Endothelial cell of umbilical vein (primary cell): Measurements from ENCODE around the gene HESX1. TPM values are rescaled to one million over a fixed set of nuclear protein-coding genes. Genes with fewer than 3 reads are reported as not detected.
A peak's percentile ranks its signal among the peaks of the same experiment; 100 is the strongest.

ENCODE experiments used
- BruUV-seq: library from RNA; stranded (reverse); fragments of 400-500 nt; replicated peaks from 2 replicates; lab custom pipeline; 2021; lab: Mats Ljungman, UMichigan
- CTCF ChIA-PET: fragments of 300-600, 350-600 bp; sonication (Branson Sonifier 250); formaldehyde crosslinking; loops from one replicate; lab custom pipeline; 2021; ENCODE audit warnings: antibody characterized with exemption, inconsistent platforms; lab: Charles Lee
- POLR2A ChIA-PET: fragments of 300-600, 350-600 bp; sonication (Branson Sonifier 250); formaldehyde crosslinking; loops from one replicate; lab custom pipeline; 2021; ENCODE audit warnings: antibody characterized with exemption, inconsistent platforms; lab: Charles Lee
- DNase-seq: peaks from one replicate; pipeline ENCODE4 v3.0.0-alpha.2; 2011; ENCODE audit warnings: low read depth, low spot score
- FAIRE-seq: peaks from 2 replicates; lab custom pipeline; 2011; peaks lifted over from hg19 to GRCh38; lab: Jason Lieb, UNC
- H2AFZ ChIP-seq: 2 replicates; pipeline ENCODE4 v1.6.0; 2012; ENCODE audit warnings: low read depth, low read length, control low read depth, inconsistent platforms
- H3K27ac ChIP-seq: 2 replicates; pipeline ENCODE4 v1.5.1; 2011; ENCODE audit warnings: low read depth, mild to moderate bottlenecking, control low read depth, low read length, moderate library complexity; ENCODE audit not compliant: insufficient read depth
- H3K27me3 ChIP-seq, 2 experiments: 2 replicates each; pipeline versions ENCODE4 v1.6.0 to v1.6.1; 2011; ENCODE audit warnings: low read length in 2 of 2, mixed read lengths in 1 of 2; ENCODE audit not compliant: control insufficient read depth in 2 of 2, insufficient read depth in 2 of 2
- H3K36me3 ChIP-seq, 2 experiments: 2 replicates in 1 of 2; 3 replicates in 1 of 2; pipeline ENCODE4 v1.5.1; 2011; ENCODE audit warnings: low read length in 2 of 2, mild to moderate bottlenecking in 1 of 2, moderate library complexity in 1 of 2; ENCODE audit not compliant: control insufficient read depth in 2 of 2, insufficient read depth in 2 of 2; ENCODE audit errors: extremely low read depth in 1 of 2
- H3K4me1 ChIP-seq: 3 replicates; pipeline ENCODE4 v1.5.1; 2011; ENCODE audit warnings: mild to moderate bottlenecking, low read length; ENCODE audit not compliant: control insufficient read depth, insufficient read depth; ENCODE audit errors: extremely low read depth
- H3K4me2 ChIP-seq: 2 replicates; pipeline ENCODE4 v1.6.1; 2011; ENCODE audit warnings: low read length, control low read depth, mixed read lengths; ENCODE audit not compliant: insufficient read depth
- H3K4me3 ChIP-seq, 3 experiments: fragments of 200-600 bp in 1 of 3; sonication (generic), shearing (Covaris generic) in 1 of 3; replicated peaks in 1 of 3; 2 replicates each; pipeline ENCODE4 v1.5.1; 2011 to 2016; ENCODE audit warnings: control low read depth in 3 of 3, low read length in 3 of 3, mild to moderate bottlenecking in 2 of 3, inconsistent platforms in 1 of 3, low read depth in 1 of 3, moderate library complexity in 1 of 3; ENCODE audit not compliant: insufficient read depth in 1 of 3
- H3K79me2 ChIP-seq: 2 replicates; pipeline ENCODE4 v1.6.0; 2012; ENCODE audit warnings: low read length, inconsistent platforms; ENCODE audit not compliant: control insufficient read depth, insufficient read depth
- H3K9ac ChIP-seq: replicated peaks from 2 replicates; pipeline ENCODE3; 2011; ENCODE audit warnings: low read length, control low read depth; ENCODE audit not compliant: insufficient read depth; ENCODE audit errors: extremely low read depth
- H3K9me1 ChIP-seq: replicated peaks from 3 replicates; pipeline ENCODE4 v1.6.0; 2011; ENCODE audit warnings: mild to moderate bottlenecking, low read length; ENCODE audit not compliant: control insufficient read depth, insufficient read depth; ENCODE audit errors: extremely low read depth
- H3K9me3 ChIP-seq: replicated peaks from 2 replicates; pipeline ENCODE4 v1.5.1; 2012; ENCODE audit warnings: low read length, inconsistent platforms; ENCODE audit not compliant: control insufficient read depth, insufficient read depth
- H4K20me1 ChIP-seq: replicated peaks from 2 replicates; pipeline ENCODE3; 2011; ENCODE audit warnings: mild to moderate bottlenecking, low read length; ENCODE audit not compliant: control insufficient read depth, insufficient read depth; ENCODE audit errors: extremely low read depth
- EZH2 ChIP-seq: IDR thresholded peaks from 2 replicates; pipeline ENCODE4 v1.6.1; 2012; ENCODE audit warnings: borderline replicate concordance, low read depth, mild to moderate bottlenecking, moderate library complexity, low read length, inconsistent platforms; ENCODE audit not compliant: severe bottlenecking
- FOS ChIP-seq: IDR thresholded peaks from 2 replicates; pipeline ENCODE4 v1.6.1; 2011; ENCODE audit warnings: mild to moderate bottlenecking, low read length, moderate library complexity, borderline replicate concordance; ENCODE audit not compliant: insufficient read depth
- GATA2 ChIP-seq: IDR thresholded peaks from 2 replicates; pipeline ENCODE4 v1.7.0; 2011; ENCODE audit warnings: low read depth, mild to moderate bottlenecking, moderate library complexity, mixed read lengths, low read length; ENCODE audit not compliant: insufficient read length, insufficient read depth
- JUN ChIP-seq: IDR thresholded peaks from 2 replicates; pipeline ENCODE4 v1.6.1; 2011; ENCODE audit warnings: borderline replicate concordance, low read depth; ENCODE audit not compliant: insufficient read length, insufficient read depth
- MYC ChIP-seq: IDR thresholded peaks from one replicate; pipeline ENCODE4 v1.6.1; 2011; ENCODE audit warnings: mild to moderate bottlenecking, low read depth, low read length
- POLR2A ChIP-seq: IDR thresholded peaks from 2 replicates; pipeline ENCODE4 v1.6.1; 2012; ENCODE audit warnings: low read depth, mild to moderate bottlenecking, control low read depth, low read length
- POLR2AphosphoS5 ChIP-seq: IDR thresholded peaks from 2 replicates; pipeline ENCODE4 v1.6.1; 2012; ENCODE audit warnings: low read depth, mild to moderate bottlenecking, control low read depth, low read length, moderate library complexity; ENCODE audit not compliant: insufficient read depth
- dilution Hi-C: fragments of 300-500 bp; cut with MboI; formaldehyde crosslinking; loops from one replicate; pipeline ENCODE4 v1.15.0; 2019; ENCODE audit warnings: low sequenced_read_pairs; ENCODE audit not compliant: extremely low pct_ligation_motif_present
- intact Hi-C: fragments of 100-400 bp; cut with micrococcal nuclease; formaldehyde crosslinking; loops from one replicate; pipeline ENCODE4 v1.10.0; 2022
- polyA plus RNA-seq, 4 experiments: library from polyadenylated mRNA; depleted of rRNA in 3 of 4; stranded (reverse) in 3 of 4; unstranded in 1 of 4; fragments of >200 nt; gene quantifications; 2 replicates each; pipeline versions ENCODE4 v1.2.1 to v1.2.3, GENCODE V29; 2011 to 2012; ENCODE audit warnings: missing spikeins in 1 of 4
- total RNA-seq: library from RNA; stranded (reverse); gene quantifications from 2 replicates; pipeline ENCODE4 v1.2.3, GENCODE V29; 2021
- TF ChIP-seq, protein P1 (sequence below): IDR thresholded peaks from 2 replicates; pipeline ENCODE4 v1.6.1; 2011; ENCODE audit not compliant: insufficient read depth, insufficient read length
- TF ChIP-seq, protein P2 (sequence below), 2 donors: IDR thresholded peaks; 1 replicate in 1 of 2; 2 replicates in 1 of 2; pipeline ENCODE4 v1.5.1; 2011; ENCODE audit warnings: low read length in 2 of 2, mild to moderate bottlenecking in 2 of 2, moderate library complexity in 2 of 2, control low read depth in 1 of 2, inconsistent platforms in 1 of 2, low read depth in 1 of 2; ENCODE audit not compliant: insufficient read depth in 1 of 2; ENCODE audit errors: extremely low read depth in 1 of 2

Gene HESX1
- total and polyA plus RNA-seq, 2 donors (not counting 3 experiments of a cell fraction or from before 2014, with no cell fraction given): 0.21 to 0.58 TPM

DNA sequence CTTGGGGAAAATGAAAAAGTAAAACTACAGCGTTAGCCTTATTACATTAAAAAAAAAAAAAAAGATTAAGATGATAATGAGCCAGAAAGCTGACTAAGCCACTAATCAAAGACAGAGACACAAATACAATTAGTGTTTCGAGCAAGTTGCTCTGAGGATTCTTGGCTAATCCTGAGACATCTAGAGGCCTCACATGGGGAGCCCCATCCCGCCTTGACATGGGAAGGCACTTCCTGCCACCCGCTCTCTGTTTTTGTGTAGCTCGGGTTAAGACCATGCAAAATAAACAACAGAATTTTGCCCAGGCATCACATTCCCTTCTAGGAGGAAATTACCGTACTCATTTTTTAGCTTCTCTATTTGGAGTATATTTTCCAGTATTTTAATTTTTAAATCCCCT, 15.3 kb downstream of the HESX1 start:
- DNase-seq: no peak
- Histone ChIP-seq H3K36me3 (no peaks in the 10 kb centered on the region), H3K9ac (no peak overlapping the region), H3K9me1 (no peaks in the 10 kb centered on the region), H3K4me3 (no peak overlapping the region), H3K27me3 (peaks cover 2 to 8% of the 10 kb centered on the region in 2 experiments), H4K20me1 (no peaks in the 10 kb centered on the region), H3K4me1 (no peaks in the 10 kb centered on the region), H3K4me2 (no peak overlapping the region), H3K79me2 (no peaks in the 10 kb centered on the region), H3K9me3 (no peaks in the 10 kb centered on the region), H3K27ac (no peak overlapping the region), H2AFZ (peak overlapping the region; percentile 59)
- POLR2A ChIA-PET: no interaction called here
- intact Hi-C loops: no loop called here
- CTCF ChIA-PET: interaction anchor here (0.9 to 1.2 kb wide), 2 partner anchors 13 to 53 kb away, joined by 3 to 4 read pairs; no protein-coding TSS in a partner anchor
- no TSS peak for BruUV-seq
- dilution Hi-C loops: no loop called here
- TF ChIP-seq EZH2: no peak
- no peak for TF ChIP-seq POLR2A
- no peak for TF ChIP-seq GATA2
- no peak for TF ChIP-seq POLR2AphosphoS5
- TF ChIP-seq, protein P1, sequence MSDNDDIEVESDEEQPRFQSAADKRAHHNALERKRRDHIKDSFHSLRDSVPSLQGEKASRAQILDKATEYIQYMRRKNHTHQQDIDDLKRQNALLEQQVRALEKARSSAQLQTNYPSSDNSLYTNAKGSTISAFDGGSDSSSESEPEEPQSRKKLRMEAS: no peak
- TF ChIP-seq JUN: no peak
- TF ChIP-seq MYC: no peak
- TF ChIP-seq, protein P2, sequence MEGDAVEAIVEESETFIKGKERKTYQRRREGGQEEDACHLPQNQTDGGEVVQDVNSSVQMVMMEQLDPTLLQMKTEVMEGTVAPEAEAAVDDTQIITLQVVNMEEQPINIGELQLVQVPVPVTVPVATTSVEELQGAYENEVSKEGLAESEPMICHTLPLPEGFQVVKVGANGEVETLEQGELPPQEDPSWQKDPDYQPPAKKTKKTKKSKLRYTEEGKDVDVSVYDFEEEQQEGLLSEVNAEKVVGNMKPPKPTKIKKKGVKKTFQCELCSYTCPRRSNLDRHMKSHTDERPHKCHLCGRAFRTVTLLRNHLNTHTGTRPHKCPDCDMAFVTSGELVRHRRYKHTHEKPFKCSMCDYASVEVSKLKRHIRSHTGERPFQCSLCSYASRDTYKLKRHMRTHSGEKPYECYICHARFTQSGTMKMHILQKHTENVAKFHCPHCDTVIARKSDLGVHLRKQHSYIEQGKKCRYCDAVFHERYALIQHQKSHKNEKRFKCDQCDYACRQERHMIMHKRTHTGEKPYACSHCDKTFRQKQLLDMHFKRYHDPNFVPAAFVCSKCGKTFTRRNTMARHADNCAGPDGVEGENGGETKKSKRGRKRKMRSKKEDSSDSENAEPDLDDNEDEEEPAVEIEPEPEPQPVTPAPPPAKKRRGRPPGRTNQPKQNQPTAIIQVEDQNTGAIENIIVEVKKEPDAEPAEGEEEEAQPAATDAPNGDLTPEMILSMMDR (IDR thresholded peaks at IDR 0.05; ENCODE audit: extremely low read depth in 1 of 2, insufficient read depth in 1 of 2, low read depth in 1 of 2, low read length in 2 of 2): no peak
- TF ChIP-seq FOS: no peak
- FAIRE-seq: no peak
